Type B pancreatic cell (in vitro differentiated cells): ENCODE results near the gene PDF. TPM values are rescaled to one million over a fixed set of nuclear protein-coding genes. Genes with fewer than 3 reads are reported as not detected.

Experiments used
- DNase-seq: peaks from one replicate; pipeline ENCODE4 v3.0.0; 2021; ENCODE audit warnings: mixed read lengths; ENCODE audit not compliant: unreplicated experiment; ENCODE audit errors: extremely low spot score
- H3K27ac Mint-ChIP-seq: 2 replicates; pipeline ENCODE4 v1.8.0; 2021; ENCODE audit warnings: mild to moderate bottlenecking, mixed read lengths
- H3K27me3 Mint-ChIP-seq: 2 replicates; pipeline ENCODE4 v1.8.0; 2021; ENCODE audit warnings: mixed read lengths
- H3K36me3 Mint-ChIP-seq: 2 replicates; pipeline ENCODE4 v1.8.0; 2021; ENCODE audit warnings: mixed read lengths
- H3K4me1 Mint-ChIP-seq: one replicate; pipeline ENCODE4 v1.8.0; 2021; ENCODE audit warnings: mixed read lengths; ENCODE audit not compliant: unreplicated experiment
- H3K4me3 Mint-ChIP-seq: 2 replicates; pipeline ENCODE4 v1.8.0; 2021; ENCODE audit warnings: mild to moderate bottlenecking, mixed read lengths
- H3K9me3 Mint-ChIP-seq: 2 replicates; pipeline ENCODE4 v1.8.0; 2021; ENCODE audit warnings: mixed read lengths
- total RNA-seq: library from RNA; stranded (reverse); gene quantifications from 2 replicates; pipeline ENCODE4 v1.2.1, GENCODE V29; 2021; ENCODE audit warnings: low replicate concordance
- TF ChIP-seq, protein P1 (sequence below): fragments of 200-600 bp; sonication (generic); conservative IDR thresholded peaks from 2 replicates; pipeline ENCODE4 v1.5.0; 2021; ENCODE audit warnings: antibody characterized with exemption, mild to moderate bottlenecking

Gene PDF
- total RNA-seq, 1 donor from 2014 or later: 14.6 TPM

DNA sequence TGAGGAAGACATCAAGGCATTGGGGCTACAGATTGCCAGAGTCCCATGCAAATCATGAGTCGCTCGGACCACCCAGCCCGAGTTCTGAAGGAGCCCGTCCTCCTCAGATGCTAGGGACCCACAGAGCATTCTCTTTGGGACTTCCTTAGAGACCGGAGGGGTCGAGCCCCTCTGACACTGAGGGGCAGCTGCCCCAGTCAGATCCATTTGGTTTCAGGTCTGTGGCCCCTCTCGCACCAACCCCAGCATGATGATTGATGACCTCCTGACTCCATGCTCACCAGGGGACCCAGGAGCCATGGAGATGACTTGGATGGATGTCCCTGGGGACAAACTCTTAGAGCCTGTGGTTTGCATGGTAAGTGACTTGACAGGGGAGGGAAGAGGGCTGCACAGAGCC, 8.0 kb downstream of the PDF start:
- TF ChIP-seq, protein P1, sequence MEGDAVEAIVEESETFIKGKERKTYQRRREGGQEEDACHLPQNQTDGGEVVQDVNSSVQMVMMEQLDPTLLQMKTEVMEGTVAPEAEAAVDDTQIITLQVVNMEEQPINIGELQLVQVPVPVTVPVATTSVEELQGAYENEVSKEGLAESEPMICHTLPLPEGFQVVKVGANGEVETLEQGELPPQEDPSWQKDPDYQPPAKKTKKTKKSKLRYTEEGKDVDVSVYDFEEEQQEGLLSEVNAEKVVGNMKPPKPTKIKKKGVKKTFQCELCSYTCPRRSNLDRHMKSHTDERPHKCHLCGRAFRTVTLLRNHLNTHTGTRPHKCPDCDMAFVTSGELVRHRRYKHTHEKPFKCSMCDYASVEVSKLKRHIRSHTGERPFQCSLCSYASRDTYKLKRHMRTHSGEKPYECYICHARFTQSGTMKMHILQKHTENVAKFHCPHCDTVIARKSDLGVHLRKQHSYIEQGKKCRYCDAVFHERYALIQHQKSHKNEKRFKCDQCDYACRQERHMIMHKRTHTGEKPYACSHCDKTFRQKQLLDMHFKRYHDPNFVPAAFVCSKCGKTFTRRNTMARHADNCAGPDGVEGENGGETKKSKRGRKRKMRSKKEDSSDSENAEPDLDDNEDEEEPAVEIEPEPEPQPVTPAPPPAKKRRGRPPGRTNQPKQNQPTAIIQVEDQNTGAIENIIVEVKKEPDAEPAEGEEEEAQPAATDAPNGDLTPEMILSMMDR: no peak
- Mint-ChIP-seq H3K9me3 (no peaks in the 10 kb centered on the region), H3K36me3 (peaks cover 16% of the 10 kb centered on the region), H3K4me3 (no peak overlapping the region), H3K27ac (no peak overlapping the region), H3K27me3 (no peaks in the 10 kb centered on the region), H3K4me1 (peaks cover 10% of the 10 kb centered on the region)
- no peak for DNase-seq

DNA sequence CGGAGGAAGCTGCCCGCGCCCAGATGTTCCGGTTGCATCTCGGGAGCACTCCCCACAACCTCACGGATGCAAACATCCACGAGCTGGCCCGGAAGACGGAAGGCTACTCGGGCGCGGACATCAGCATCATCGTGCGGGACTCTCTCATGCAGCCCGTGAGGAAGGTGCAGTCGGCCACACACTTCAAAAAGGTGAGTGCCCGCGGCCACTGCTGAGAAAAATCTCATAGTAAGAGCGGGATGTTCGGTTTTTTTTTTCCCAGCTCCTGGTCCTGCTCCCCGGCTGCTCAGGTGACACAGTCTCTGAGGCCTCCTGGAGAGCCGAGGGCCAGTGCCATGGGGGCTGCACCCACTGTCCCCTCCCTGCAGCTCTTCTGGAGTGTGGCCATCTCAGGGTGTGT, 9.3 kb downstream of the PDF start:
- Mint-ChIP-seq H3K27me3 (no peaks in the 10 kb centered on the region), H3K27ac (no peak overlapping the region), H3K9me3 (no peaks in the 10 kb centered on the region), H3K4me3 (no peak overlapping the region), H3K4me1 (peaks cover 2% of the 10 kb centered on the region), H3K36me3 (peaks cover 16% of the 10 kb centered on the region)
- DNase-seq: no peak
- TF ChIP-seq, protein P1: no peak

DNA sequence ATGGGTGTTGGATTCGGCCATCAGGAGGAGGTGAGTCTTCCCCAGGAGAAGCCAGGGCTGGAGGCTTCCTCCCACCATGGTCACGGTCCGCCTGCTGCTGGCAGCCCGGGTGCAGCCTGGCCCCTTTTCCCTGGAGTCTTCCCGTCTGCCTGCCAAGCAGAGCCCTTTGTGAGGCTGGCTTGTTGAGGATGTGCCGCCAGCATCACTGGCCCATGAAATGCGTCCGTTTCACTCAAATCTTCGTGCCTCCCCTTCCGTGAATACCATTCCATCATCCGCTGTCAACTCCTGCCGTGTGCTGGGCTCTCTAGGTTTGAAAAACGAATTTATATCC, 9.7 kb downstream of the PDF start:
- Mint-ChIP-seq H3K27me3 (no peaks in the 10 kb centered on the region), H3K4me3 (no peak overlapping the region), H3K4me1 (no peaks in the 10 kb centered on the region), H3K36me3 (peaks cover 16% of the 10 kb centered on the region), H3K9me3 (no peaks in the 10 kb centered on the region), H3K27ac (no peak overlapping the region)
- DNase-seq: no peak
- TF ChIP-seq, protein P1: no peak

DNA sequence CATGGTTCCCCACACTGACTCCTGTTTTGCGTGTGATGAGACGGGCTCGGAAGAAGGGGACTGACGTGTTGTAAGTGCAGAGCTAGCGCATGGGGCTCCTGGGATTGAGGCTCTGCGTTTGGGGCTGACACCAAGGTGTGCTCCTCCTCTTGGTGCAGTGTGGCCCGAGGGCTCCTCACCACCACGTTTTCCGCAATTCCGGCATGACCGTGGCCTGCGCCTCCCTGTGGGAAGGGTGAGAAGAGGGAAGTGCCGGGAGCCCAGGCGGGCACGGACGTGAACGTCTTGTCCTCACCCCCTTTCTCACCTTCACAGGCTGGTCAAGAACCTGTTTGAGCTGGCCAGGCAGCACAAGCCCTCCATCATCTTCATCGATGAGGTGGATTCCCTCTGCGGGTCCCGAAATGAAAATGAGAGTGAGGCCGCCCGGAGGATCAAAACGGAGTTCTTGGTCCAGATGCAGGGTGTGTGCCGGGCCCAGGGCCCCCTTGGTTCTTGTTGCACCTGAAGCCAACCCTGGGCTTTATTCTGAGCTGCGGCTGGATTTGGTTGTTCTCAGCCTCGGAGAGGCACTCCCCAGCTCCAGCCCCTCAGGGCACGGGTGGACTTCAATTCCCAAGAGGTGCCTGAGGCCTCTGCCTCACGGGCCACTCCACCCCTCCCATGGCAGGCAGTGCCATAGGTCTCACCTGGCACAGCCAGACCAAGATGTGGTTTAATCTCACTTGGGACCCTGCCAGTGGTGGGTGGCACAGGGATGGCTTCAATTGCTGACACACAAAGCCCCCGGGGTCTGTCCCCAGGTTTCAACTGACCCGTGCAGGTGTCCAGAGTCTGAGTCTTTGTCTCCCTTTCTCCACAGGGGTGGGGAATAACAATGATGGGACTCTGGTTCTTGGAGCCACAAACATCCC, 10.3 kb downstream of the PDF start:
- H3K27me3 Mint-ChIP-seq: no peaks in the 10 kb centered on the region
- H3K4me3 Mint-ChIP-seq: no peak overlapping the region
- H3K36me3 Mint-ChIP-seq: peaks cover 16% of the 10 kb centered on the region
- TF ChIP-seq, protein P1: no peak
- no peak overlapping the region for H3K27ac Mint-ChIP-seq
- H3K9me3 Mint-ChIP-seq: no peaks in the 10 kb centered on the region
- no peak for DNase-seq
- no peaks in the 10 kb centered on the region for H3K4me1 Mint-ChIP-seq

DNA sequence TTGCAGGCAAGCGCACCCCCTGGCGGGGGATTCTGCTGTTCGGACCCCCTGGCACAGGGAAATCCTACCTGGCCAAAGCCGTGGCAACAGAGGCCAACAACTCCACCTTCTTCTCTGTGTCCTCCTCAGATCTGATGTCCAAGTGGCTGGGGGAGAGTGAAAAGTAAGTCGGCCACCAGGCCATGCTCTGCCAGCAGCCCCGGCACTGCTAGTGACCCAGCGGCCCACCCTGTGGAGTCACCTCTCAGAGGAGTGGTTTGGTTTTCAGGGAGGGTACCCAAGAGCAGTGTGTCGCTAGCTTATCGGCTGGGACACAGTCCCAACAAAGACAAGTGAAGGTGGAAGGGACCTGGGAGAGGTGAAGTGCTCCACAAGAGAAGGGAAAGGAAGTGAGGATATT, 11.0 kb downstream of the PDF start:
- Mint-ChIP-seq H3K9me3 (no peaks in the 10 kb centered on the region), H3K4me1 (no peaks in the 10 kb centered on the region), H3K27ac (peak overlapping the region; percentile 23), H3K27me3 (no peaks in the 10 kb centered on the region), H3K36me3 (peaks cover 16% of the 10 kb centered on the region), H3K4me3 (no peak overlapping the region)
- TF ChIP-seq, protein P1: no peak
- no peak for DNase-seq
